NCI-H774 (cell line): ENCODE measurements around the gene MRAS.
"Not testable (repeated sequence)": the region's sequence is repeated elsewhere in the genome, so short reads cannot be mapped to it uniquely, and the experiment has no call there.

Source experiments
- DNase-seq: peaks from one replicate; lab custom pipeline; 2025; lab: John Stamatoyannopoulos, UW

Gene MRAS

DNA sequence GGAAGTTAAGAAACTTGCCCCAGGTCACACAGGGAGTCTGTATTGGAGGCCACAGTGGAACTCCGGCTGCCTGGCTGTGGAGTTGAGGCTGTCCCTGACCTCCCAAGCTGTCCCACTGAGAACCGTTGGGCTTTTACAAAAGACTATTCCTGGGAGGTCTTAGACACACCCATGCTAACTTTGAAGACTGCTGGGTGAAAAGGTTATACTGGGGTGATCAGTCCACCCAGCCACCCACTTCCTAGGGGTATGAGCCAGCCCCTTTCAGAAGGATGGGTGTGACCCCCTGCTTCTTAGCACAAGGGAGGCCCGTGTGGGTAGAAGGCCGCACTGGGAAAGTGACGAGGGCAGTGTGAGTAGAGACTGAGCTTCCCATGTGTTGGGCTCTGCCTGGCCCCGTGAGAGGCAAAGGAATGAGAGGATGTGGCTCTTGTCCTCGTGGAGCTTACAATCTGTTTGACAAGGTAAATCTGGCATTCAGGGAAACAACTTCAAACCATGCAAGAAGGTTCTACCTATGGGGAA is 19.0 kb downstream of the MRAS start:
- DNase-seq = no peak

DNA sequence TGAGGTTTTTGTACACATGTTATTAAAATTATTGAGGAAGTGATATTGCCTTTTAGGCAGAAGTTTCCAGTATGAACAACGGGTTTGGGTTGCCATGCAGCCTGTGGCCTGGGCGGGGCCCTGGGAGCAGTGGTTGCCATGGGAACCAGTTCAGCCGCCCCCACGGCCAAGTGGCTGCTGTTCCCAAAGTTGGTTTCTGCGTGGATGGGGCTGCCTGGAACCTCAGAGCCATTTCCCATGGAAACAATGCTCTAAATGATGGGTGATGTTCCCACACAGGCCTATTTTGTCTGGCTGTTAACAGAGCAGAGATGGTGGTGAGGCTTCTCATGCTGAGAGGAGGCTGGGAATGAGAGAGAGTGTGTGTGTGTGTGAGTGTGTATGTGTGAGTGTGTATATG is 19.5 kb downstream of the MRAS start:
- no peak for DNase-seq

DNA sequence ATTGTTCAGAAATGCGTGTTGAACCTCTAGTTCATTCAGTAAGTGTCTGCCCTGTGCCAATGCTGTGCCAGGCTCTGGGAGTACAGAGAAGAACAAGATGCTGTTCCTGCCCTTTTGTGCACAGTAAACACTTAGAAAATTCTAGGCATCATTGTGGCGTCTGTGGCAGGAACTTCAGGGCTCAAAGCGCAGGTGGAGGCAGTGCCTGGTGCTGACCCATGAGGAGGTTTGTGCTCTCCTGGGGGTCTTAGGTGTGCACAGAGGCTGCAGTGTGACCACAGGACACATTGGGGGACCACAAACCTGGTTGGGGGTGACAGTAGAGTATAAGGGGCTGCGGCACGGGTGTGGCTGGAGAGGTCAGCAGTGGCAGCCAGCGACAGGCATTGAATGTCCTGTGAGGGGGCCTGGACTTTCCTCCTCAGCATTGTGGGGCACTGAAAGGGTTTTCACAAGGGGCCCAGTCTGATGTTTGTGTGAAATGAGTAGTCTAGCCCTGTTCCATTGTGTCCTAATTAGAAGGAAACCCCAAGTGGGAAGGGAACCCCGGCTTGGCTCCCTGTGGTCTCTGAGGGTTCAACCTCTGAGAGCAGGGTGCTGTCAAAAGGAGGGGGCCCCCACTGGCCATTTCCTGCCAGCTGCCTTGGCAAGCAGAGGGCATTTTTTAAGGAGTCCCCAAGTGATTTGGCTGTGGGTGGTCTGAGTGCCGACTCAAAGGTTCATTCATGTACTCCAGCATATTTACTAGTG is 20.9 kb downstream of the MRAS start:
- DNase-seq = no peak

DNA sequence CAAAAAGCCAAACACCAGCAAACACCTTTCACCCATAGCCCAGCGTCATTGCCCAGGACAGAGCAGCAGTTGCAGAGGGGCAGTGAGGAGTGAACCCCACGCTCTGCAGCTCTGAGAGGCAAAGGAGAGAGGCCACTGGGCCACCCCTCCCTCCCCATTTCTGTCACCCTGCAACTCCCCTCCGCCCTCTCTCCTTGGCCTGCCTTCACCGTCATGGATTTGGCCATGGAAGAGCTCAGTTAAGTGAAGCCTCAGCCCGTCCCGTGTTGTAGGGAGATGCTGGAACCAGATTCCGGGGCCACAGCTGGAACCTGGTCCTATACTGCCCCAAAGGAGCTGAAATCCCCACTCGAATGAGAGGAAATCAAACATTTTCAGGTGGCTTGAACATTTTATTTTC is 21.9 kb downstream of the MRAS start:
- no peak for DNase-seq

DNA sequence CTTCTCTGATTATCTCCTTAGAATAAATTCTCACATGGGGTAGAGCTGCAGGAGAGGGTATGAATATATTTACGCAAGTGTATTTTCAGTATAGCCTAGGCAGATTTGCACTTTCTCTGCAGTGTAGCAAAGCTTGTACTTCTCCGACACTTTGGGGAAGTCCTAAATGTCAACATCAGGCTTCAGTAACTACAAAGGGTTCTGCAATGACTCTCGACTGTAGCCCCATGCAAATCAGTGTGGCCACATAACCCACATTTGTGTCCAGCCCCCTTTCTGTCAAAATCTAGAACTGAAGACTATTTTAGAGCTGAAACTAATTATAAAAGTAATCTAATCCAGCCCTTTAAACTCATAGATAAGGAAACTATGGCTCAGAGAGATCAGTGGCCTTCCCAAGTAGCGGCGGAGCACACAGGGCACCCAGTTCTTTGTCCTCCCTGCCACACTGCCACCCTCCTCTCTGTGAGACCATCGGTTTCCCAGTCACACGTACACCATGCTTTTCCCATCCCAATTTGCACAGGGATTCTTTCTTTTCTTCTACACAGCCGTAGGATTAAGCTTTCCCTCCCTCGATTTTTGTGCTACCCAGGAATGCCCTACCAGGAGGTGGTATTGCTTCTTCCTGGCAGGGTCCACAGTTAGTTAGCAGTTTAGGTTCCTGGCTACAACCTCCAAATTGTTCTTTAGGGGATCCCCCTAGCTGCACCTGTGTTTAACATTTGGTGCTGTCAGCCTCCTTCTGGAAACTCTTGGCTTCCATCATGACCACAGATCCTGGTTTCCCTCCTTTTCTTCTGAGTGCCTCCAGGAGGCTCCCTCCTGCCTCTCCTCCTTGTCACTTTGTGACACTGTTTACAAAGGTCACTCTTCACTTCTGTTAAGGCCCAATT is 22.9 kb downstream of the MRAS start:
- no peak for DNase-seq

DNA sequence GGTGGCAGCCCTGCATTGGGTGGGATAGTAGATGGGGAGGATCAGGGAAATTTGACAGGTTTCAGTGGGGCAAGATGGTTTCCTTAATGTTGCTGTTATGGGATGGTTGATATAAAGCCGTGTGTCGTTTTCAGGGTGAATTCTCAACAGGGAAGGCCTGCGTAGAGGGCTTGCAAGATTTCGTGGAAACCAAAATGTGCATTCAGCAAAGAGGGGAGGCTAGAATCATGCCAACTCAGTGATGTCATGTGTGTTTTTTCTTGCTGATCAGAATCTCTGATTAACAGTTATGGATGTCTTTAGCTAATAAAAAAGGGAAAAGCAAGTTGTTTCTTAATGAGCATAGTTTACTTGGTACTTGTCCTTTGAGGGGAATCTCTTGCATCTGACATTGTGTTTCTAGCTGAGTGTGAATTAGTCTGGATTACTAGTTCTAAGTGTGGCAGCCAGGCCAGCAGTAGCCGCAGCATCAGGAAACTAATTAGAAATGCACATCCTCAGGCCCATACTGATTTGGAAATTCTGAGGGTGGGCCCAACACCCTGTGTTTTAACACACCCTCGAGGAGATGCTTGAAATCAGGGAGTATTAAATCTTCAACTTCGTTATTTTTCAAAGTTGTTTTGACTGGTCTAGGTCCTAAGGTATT is 24.8 kb downstream of the MRAS start:
- DNase-seq = no peak

DNA sequence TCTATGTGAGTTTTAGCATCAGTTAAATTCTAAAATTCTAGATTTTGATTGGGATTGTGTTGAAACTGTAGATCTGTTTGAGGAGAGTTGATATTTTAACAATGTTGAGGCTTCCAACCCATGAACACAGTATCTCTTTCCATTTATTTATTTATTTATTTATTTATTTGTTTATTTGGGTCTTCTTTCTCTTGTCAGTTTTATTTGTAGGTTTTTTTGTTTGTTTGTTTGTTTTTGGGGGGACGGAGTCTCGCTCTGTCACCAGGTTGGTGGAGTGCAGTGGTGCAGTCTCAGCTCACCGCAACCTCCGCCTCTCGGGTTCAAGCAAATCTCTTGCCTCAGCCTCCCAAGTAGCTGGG is 25.3 kb downstream of the MRAS start:
- DNase-seq = no peak

DNA sequence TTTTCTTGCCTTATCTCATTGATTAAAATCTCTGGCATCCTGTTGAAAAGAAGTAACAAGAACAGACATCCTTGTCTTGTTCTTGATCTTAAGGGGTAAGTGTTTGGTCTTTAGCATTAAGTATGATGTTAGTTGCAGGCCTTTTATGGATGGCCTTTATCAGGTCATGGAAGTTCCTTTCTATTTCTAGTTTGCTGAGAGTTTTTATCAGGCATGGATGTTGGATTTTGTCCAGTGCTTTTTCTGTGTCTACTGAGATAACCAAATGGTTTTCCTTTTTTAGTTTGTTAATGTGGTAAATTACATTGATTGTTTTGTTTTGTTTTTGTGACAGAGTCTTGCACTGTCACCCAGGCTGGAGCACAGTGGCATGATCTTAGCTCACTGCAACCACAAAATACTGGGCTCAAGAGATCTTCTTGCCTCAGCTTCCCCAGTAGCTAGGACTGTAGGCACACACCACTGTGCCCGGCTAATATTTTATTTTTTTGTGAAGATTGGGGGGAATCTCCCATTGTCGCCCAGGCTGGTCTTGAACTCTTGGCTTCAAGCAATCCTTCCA is 26.3 kb downstream of the MRAS start:
- DNase-seq = no peak

DNA sequence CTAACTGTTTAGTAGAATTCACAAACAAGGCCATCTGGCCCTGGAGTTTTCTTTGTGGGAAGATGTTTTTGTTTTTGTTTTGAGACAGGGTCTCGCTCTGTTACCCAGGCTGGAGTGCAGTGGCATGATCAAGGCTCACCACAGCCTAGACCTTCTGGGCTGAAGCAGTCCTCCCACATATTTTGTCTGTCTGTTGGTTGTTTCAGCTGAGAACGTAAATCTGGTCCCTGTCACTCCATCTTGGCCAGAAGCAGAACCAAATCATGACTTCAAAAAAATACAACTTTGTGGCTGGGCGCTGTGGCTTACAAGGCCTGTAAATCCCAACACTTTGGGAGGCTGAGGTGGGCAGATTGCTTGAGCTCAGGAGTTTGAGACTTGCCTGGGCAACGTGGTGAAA is 27.1 kb downstream of the MRAS start:
- DNase-seq = no peak

DNA sequence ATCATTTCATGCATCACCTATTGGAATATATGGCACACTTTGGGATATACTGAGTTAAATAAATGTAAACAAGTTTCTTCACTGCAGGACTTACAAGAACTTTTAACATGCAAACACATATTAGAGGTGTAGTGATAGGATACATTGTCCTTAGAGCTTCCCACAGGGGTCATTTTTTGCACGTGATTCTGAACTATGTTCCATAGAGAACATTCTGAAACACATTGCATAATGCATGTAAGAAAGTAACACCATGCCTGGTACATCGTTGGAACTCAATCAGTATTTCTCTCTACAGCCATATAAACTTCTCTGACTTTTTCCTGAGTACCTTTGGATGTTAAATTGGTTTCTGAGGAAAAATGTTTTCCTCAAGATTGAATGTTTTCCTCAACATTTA is 28.3 kb downstream of the MRAS start:
- DNase-seq = no peak

DNA sequence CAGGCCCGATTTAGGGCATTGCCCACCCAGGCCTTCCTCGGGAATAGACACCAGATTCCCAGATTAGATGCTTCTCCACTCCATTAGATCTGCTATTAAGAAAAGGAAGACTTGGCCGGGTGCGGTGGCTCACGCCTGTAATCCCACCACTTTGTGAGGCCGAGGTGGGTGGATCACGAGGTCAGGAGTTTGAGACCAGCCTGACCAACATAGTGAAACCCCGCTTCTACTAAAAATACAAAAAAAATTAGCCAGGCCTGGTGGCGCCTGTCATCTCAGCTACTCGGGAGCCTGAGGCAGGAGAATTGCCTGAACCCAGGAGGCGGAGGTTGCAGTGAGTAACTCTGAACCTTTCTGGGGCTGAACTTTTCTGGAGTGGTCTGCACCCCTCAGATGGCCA is 28.8 kb downstream of the MRAS start:
- not testable (repeated sequence) for DNase-seq

DNA sequence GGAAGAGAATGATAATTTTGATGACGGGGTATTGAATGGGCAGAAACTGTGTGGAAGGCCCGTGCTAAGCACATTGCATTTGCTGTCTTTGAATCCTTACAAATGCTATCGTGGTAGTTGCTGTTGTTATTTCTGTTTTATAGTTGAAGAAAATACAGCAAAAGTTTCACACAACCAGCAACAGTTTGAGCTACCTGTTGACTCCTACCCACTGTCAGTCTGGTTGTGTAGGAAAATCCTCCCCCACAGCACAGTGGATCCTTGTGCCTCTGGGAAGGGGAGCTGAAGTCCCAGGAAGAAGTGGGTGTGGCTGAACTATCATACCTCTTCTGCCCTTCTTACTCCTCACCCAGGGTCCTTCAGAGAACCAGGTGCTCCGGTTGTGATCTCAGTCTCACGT is 29.4 kb downstream of the MRAS start:
- DNase-seq = no peak

DNA sequence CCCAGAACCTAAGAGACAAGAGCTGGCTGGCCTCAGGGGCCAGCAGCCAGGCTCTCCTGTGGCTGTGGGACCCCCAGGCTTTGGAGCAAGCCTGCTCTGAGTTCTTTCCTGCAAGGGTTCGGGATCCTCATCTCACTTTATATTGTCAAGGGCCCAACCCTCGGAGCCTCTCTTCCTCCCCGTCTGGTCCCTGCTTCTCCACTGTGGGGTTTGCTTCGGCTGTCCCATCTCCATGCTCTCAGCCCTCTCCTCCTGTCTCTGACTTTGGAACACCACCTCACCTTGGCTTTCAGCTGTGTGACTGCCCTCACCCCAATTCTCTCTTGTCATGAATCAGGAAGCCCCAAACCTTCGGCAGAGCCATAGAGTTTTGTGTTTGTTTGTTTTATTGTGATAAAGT is 30.0 kb downstream of the MRAS start:
- DNase-seq = no peak

DNA sequence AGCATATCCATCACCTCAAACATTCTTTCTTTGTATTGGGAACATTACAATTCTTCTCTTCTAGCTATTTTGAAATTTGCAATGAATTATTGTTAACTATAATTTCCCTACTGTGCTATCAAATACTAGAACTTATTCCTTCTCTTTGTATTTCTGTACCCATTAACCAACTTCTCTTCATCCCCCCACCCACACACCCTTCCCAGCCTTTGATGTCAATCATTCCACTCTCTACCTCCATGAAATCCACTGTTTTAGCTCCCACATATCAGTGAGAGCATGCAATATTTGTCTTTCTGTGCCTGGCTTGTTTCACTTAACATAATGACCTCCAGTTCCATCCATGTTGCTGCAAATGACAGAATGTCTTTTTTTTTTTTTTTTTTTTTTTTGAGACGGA is 30.6 kb downstream of the MRAS start:
- no peak for DNase-seq

DNA sequence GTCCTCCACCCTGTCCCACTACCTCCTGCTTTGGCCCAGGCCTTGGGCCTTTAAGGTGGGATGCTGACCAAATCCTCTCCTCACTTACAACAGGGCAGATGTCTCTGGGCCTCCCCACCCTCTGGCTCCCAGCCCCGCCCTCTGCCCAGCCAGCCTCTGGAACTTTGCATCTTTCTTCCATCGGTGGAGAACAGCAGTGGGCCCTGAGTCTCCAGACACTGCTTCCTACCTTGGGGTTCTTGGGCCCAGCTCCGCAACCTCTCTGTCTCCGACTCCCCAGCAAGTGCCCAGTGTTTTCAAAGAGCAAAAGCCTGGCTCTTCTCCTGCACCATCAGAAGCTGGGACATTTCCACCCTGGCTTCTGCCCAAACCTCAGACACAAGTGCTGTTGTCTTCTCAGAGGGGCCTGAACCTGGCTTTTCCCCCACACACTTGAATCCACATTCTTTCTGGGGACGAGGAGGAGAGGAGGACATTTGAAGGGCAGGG is 33.1 kb downstream of the MRAS start:
- DNase-seq = no peak

DNA sequence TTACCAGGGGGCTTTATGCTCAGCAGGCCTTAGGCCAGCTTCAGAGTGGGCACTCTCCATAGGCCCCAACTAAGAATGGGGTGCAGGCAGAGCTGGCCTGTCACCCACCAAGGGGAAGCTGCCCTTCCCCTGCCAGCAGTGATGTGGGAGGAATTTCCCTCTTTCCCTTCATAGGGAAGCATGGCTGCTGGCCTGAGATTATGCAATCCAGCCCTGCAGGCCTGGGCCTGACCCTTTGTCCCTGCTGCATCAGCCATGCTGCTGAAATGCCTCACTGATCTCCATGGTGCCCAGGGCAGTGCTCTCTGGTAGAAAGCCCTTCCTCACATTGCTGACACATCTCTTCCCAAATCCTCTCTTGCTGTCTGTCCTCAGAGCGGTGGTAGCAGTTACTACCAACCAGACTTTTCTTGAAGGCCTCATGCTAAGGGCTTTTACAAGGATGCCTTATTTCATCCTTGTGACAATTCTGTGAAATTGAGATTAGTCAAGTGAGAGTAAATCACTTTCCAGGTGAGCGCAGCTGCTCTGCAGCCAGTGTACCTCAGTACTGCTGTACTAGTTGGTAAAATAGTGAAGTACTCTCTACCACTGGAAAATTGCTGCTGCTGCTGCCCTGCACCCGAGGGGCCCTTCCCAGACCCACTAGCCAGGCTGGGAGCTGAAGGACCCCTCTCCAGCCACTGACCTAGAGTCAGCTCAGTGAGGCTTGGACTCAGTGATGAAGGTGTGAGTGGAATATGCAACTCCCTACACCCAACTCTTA is 33.8 kb downstream of the MRAS start:
- no peak for DNase-seq

DNA sequence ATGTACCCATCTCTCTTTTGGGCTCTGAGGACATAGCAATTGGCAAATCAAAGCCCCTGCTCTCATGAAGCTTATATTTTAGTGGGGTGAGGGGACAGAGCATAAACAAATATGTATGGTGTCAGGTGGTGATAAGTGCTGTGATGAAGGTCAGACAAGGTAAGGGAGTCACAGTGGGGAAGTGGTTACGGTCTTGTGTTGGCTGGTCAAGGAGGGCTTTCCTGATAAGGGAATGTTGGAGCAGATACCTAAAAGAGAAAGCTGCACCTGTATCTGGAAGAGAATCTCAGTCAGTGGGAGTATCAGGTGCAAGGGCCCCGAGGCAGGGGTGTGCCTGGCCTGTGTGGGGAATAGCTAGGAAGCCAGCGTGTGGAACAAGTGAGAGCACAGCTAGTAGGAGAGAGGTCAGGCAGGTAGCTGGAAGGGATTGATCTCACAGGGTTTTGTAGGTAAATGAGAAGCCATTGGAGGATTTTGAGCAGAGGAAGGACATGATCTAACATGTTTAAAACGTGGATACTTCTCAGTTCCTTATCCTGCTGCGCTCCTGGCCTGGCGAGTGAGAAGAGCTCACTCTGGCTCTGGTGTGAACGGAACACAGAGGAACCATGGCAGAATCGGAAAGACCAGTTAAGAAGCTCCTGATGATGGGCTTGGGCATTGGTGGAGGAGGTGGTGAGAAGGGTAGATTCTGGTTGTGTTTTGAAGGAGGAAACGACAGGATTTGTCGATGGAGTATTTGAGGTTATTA is 35.5 kb downstream of the MRAS start:
- no peak for DNase-seq

DNA sequence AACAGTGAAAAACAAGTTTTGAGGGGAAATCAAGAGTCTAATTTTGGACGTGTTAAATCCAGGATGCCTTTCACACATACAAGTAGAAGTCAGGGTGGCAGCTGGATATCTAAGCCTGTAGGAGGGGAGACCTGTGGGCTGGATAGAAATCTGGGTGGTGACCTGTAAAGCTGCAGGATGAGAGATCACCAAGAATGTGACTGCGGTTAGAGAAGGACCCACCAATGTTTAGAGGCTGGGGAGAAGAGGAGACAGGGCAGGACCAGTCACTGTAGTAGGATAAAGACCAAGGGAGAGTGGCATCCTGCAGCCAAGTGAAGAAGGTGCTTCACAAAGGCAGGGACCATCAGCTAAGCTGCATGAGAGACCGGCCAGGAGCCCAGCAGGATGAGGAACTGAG is 36.2 kb downstream of the MRAS start:
- no peak for DNase-seq

DNA sequence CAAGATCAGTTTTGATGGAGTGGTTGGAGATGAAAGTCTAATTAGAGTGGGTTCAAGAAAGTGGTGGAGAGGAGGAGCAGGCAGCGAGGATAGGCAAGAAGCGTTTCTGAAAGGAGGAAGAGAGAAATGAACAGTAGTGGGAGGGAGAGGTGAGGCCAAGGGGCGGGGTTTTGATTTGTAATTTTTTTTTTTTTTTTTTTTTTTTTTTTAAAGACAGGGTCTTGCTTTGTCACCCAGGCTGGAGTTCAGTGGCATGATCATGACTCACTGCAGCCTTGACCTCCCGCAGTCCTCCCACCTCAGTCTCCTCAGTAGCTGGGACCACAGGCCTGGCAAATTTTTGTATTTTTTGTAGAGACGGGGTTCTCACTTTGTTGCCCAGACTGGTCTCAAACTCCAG is 36.6 kb downstream of the MRAS start:
- DNase-seq = no peak

DNA sequence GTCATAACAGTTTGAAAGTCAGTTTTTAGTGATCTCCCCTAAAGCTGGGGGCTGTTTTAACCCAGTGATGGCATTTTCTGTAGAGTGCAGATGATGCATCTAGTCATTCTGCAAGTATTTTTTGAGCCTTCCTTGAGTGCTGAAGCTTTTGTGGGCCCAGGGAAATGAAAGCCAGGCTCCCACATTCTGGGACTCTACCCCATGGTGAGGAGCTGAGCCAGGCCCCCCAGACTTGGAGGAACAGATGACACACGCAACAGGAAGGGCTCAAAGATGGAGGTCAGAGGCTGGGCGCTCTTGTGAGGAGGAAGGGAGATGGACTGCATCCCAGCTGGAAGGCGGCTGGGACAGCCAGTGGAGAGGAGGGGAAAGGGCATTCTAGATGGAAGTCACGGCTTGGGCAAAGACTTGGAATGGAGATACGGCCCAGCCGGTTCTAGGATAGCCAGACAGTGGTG is 40.8 kb downstream of the MRAS start:
- no peak for DNase-seq
